ENCODE results near the gene KRT81.

- TF ChIP-seq CTCF (IDR thresholded peaks at IDR 0.05): no peak
- no peak for TF ChIP-seq POLR2AphosphoS5 (IDR thresholded peaks at IDR 0.05)
- no peak for TF ChIP-seq POLR2A (IDR thresholded peaks at IDR 0.05; ENCODE audit: low read depth)
Observed at GRCh38 chr12:52338241-52338960, 47.1 kb upstream of the KRT81 start.

Data from esophagus muscularis mucosa (tissue), 3 donors.